Fibroblast of skin of right biceps (primary cell): Measurements from ENCODE around the gene CLIP1.
A peak's percentile ranks its signal among the peaks of the same experiment; 100 is the strongest.

ENCODE experiments used
- DNase-seq: peaks from one replicate; pipeline ENCODE4 v3.0.0-alpha.2; 2013

Gene CLIP1

DNA sequence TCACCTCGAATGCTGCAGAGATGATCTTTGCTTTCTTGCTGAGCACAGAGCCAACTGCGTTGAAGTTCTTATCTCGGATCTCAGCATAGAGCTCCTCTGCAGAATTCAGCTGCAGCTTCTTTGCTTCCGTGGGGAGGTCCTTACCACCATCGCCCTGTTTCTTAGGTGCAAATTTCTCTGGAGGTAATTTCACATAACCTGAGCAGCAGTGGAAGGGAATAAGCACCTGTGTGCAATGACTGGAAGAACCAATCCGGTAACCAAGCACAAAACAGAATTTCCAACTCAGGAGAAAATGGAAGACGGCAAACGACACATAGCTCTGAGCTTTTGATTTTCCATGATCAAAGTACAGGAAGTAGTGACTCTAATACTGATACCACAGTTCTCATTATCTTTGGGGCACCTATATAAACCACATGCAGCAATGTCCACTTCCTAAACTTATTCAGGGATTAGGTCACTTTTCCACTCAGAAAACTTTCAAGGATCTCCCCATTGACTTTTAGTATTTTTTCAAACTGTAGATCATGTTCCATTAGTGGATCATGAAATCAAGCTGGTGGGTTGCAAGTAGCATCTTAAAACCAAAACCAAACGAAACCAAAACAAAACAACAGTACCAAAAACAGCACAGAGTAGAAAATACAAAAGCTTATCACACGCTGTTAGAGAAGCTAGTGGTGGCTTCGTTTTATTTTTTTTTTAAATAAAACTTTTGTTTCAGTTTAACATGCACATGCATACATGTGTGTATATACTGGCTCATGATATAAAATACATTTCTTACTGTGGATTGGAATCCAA lies 177.7 kb downstream of the CLIP1 start:
- no peak for DNase-seq

DNA sequence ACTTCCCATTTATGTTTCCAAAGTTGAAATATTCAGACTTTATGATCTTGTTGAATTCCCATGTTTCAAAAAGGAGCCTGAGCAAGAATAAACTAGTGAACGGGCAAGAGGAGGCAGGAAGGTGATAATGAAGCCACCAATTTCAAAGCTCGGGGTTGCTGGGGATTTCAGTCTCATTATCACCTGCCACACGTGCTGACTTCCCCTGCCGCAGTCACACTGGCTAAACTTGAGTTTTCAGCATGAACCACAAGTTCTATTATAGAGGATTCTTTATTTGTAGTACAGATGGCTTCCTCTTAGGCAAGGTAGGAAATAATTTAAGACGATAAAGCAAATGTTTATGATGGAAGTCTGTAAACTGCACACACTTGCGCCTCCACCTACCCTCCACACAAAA lies 178.5 kb downstream of the CLIP1 start:
- DNase-seq, result no peak

- no peak for DNase-seq
These were observed 183.6 kb downstream of the CLIP1 start for GRCh38 chr12:122238861-122239260.

- no peak for DNase-seq
These were observed 186.7 kb downstream of the CLIP1 start for GRCh38 chr12:122235741-122236140.

DNA sequence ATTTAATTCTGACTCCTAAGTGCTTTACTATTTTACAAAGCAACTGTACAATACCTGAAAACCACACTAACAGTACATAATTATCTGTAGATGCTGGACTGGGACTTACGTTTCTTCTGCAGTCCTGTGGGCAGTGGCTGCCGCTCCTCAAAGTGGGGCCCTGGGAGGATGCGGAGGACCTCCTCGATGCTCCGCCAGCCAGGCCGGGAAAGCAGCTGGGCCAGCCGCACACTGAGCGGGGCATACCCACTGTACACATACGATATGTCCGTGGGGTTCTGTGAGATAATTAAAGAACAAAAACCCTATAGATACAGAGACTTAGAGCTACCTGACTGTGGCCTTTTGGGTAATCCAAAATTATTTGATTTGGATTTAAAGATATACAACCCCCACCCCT lies 189.8 kb downstream of the CLIP1 start:
- DNase-seq, result no peak

DNA sequence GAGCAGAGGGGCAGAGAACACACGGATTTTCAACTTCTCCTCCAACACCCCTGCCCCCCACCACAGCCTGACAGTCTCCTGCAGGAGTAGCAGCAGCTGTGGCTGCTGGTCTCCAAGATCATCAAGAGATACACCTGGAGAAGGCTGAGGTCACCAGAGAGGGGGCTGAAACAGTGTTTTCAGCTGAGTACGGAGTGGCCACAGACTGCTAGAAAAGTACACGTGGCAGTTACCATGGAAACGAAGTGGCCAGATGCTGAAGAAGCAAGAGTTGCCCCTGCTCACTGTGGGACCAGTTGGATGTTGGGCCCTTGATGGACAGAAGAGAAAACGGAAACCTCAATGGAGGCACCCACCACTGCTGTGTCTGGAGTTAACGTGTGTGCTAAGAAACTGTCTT lies 191.7 kb downstream of the CLIP1 start:
- DNase-seq, result no peak

- DNase-seq, result no peak
These were observed 194.4 kb downstream of the CLIP1 start for GRCh38 chr12:122228092-122228491.

- DNase-seq, result no peak
These were observed 195.1 kb downstream of the CLIP1 start for GRCh38 chr12:122227341-122227740.

DNA sequence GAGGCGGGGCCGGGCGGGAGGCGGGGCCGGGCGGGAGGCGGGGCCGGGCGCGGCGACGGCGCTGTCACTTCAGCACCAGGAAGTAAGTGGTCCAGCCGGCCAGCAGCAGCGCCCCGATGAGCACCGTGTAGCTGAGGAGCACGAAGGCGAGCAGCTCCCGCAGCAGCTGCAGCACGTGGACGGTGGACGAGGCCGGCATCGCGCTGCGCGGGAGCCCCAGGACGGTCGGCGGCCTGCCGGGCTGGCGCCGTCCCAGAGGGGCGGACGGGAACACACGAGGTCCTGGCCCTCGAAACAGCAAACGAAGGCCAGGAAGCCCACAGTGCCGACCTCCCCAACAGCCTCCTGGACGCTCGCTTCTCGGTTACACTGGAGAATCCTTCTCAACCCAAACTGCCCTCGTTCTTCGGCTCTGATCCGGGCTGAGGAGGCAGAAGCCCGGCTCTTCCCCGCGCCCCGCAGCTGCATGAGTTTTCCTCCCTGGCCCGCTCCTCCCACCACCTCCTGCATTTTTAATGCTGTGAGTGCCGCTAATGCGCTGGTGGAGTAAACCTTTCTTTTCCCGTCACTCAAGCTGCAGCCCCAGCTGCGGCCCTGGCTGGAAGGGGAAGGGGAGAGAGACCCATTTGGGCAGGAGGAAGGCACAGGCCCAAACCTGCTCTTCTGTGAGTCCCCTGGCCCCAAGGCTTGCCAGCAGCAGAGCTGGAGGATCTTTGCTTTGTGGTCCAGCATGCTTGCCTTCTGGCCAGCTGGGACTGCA lies 195.9 kb downstream of the CLIP1 start:
- no peak for DNase-seq

DNA sequence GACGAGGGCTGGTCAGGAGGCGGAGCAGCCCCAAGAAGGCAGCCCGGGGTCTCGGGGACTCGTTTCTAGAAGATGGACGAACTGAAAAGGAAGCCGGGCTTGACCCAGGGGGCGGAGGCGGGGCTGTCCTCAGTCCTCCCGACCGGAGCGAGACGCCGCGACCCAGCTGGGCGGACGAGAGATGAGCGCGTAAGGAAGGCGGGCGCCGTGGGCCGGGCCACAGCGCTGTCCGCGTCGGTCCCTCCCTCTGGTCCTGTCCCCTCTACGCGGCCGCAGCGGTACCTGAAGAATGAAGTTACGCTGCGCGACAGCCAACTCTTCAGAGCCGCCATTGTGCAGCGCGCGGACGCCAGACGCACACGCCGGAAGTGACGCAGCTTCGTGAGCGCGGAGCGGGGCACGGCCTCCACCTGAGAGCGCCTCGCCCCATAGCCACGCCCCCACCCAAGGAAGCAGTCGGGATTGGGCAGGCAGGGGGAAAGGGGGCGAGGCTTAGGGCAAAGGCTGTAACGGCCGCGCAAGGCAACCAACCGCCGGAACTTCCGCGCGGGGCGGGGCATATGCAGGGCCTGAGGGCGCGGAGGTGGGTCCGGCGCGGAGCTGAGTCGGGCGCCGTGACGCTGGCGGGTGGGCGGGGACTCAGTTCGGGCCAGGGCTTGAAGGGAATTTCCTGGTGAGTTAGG lies 196.6 kb downstream of the CLIP1 start, which contains the start of gene DIABLO:
DIABLO (minus strand) TSS at position 370 of the 683 bp plus-strand sequence; CDS start at position 332, 38 bp downstream.
- DNase-seq, result peak; percentile 99
